AML-193 (cell line): ENCODE measurements around the gene DPPA4.
"Not testable (repeated sequence)": the region's sequence is repeated elsewhere in the genome, so short reads cannot be mapped to it uniquely, and the experiment has no call there.

ENCODE experiments used
- DNase-seq, 2 experiments: peaks; one replicate each; lab custom pipeline; 2025; lab: John Stamatoyannopoulos, UW

Gene DPPA4

GRCh38 chr3:109337393-109337792 lies at the start of gene DPPA4:
DPPA4 (minus strand) TSS chr3:109337546; CDS start chr3:109337517, 29 bp downstream.
- no peak for DNase-seq

- DNase-seq, result no peak
These were observed 48.3 kb upstream of the DPPA4 start for GRCh38 chr3:109385442-109386318.

- no peak for DNase-seq
These were observed 46.8 kb upstream of the DPPA4 start for GRCh38 chr3:109384164-109384563.

GRCh38 chr3:109382588-109382987 lies 45.2 kb upstream of the DPPA4 start:
- no peak for DNase-seq

- DNase-seq, result no peak
These were observed 38.6 kb upstream of the DPPA4 start for GRCh38 chr3:109375975-109376374.

- not testable (repeated sequence) for DNase-seq
These were observed 37.1 kb upstream of the DPPA4 start for GRCh38 chr3:109374434-109374833.

GRCh38 chr3:109373933-109374332 lies 36.6 kb upstream of the DPPA4 start:
- DNase-seq, result no peak

GRCh38 chr3:109372639-109373038 lies 35.3 kb upstream of the DPPA4 start:
- DNase-seq, result no peak

- no peak for DNase-seq
These were observed 32.2 kb upstream of the DPPA4 start for GRCh38 chr3:109369510-109369909.

- DNase-seq, result no peak
These were observed 26.7 kb upstream of the DPPA4 start for GRCh38 chr3:109364088-109364487.

GRCh38 chr3:109363634-109364033 lies 26.3 kb upstream of the DPPA4 start:
- no peak for DNase-seq

- no peak for DNase-seq
These were observed 25.5 kb upstream of the DPPA4 start for GRCh38 chr3:109362823-109363222.

GRCh38 chr3:109358809-109359208 lies 21.5 kb upstream of the DPPA4 start:
- not testable (repeated sequence) for DNase-seq

- DNase-seq, result no peak
These were observed 19.3 kb upstream of the DPPA4 start for GRCh38 chr3:109356442-109357155.

GRCh38 chr3:109355625-109356441 lies 18.5 kb upstream of the DPPA4 start:
- no peak for DNase-seq

GRCh38 chr3:109353057-109353456 lies 15.7 kb upstream of the DPPA4 start:
- DNase-seq, result no peak

- no peak for DNase-seq
These were observed 13.9 kb upstream of the DPPA4 start for GRCh38 chr3:109351231-109351630.

- no peak for DNase-seq
These were observed 9.5 kb upstream of the DPPA4 start for GRCh38 chr3:109346770-109347295.

- no peak for DNase-seq
These were observed 8.8 kb upstream of the DPPA4 start for GRCh38 chr3:109346099-109346498.

- no peak for DNase-seq
These were observed 2.6 kb upstream of the DPPA4 start for GRCh38 chr3:109339714-109340648.

GRCh38 chr3:109339197-109339596 lies 1.9 kb upstream of the DPPA4 start:
- DNase-seq, result no peak
